GM13977 (cell line): ENCODE data around the gene UNCX.

Experiments used
- DNase-seq: peaks from one replicate; pipeline ENCODE4 v3.0.0; 2012; ENCODE audit warnings: low spot score
- CTCF ChIP-seq: IDR thresholded peaks from 2 replicates; pipeline ENCODE4 v1.5.1; 2012; ENCODE audit warnings: mild to moderate bottlenecking, control low read depth; ENCODE audit not compliant: insufficient read depth; ENCODE audit errors: extremely low read depth, missing control alignments
- in situ Hi-C: fragments of 300-500 bp; cut with MboI; formaldehyde crosslinking; loops from one replicate; pipeline ENCODE4 v1.12.0; 2022; ENCODE audit warnings: low sequenced_read_pairs, low pct_unique_long_range_greater_than_20kb, mixed read lengths, inconsistent platforms; ENCODE audit not compliant: unreplicated experiment

The UNCX gene

GRCh38 chr7:1264345-1265280, 31.9 kb downstream of the UNCX start:
- in situ Hi-C loops = no loop called here
- DNase-seq = no peak
- TF ChIP-seq CTCF = no peak

- in situ Hi-C loops = no loop called here
- no peak for DNase-seq
- no peak for TF ChIP-seq CTCF
Measured at GRCh38 chr7:1267016-1267900, 34.6 kb downstream of the UNCX start.

GRCh38 chr7:1268076-1268815, 35.6 kb downstream of the UNCX start:
- no peak for DNase-seq
- no peak for TF ChIP-seq CTCF
- in situ Hi-C loops = no loop called here

GRCh38 chr7:1268866-1269265, 36.2 kb downstream of the UNCX start:
- TF ChIP-seq CTCF = no peak
- in situ Hi-C loops = no loop called here
- DNase-seq = no peak

GRCh38 chr7:1269336-1269890, 36.7 kb downstream of the UNCX start:
- no peak for DNase-seq
- no peak for TF ChIP-seq CTCF
- in situ Hi-C loops = no loop called here

- DNase-seq = no peak
- TF ChIP-seq CTCF = no peak
- in situ Hi-C loops = no loop called here
Measured at GRCh38 chr7:1270181-1270580, 37.5 kb downstream of the UNCX start.
